Neural cell (in vitro differentiated cells): ENCODE measurements around the gene CRLF1.

ENCODE experiments used
- EP300 ChIP-seq: fragments of 450-650 bp; conservative IDR thresholded peaks from 2 replicates; pipeline ENCODE4 v1.6.1; 2014; ENCODE audit warnings: antibody characterized with exemption, mild to moderate bottlenecking, moderate library complexity; ENCODE audit not compliant: poor library complexity, severe bottlenecking
- EZH2 ChIP-seq: fragments of 200-600, 300-800 bp; shearing (Covaris generic), sonication (generic); IDR thresholded peaks from 2 replicates; pipeline ENCODE4 v1.6.1; 2014; ENCODE audit warnings: antibody characterized with exemption, low read length, borderline replicate concordance, mild to moderate bottlenecking; ENCODE audit not compliant: insufficient read depth, poor library complexity, severe bottlenecking
- MXI1 ChIP-seq: fragments of 450-650 bp; conservative IDR thresholded peaks from 2 replicates; pipeline ENCODE4 v1.6.1; 2014; ENCODE audit warnings: antibody characterized with exemption, mild to moderate bottlenecking; ENCODE audit not compliant: poor library complexity, severe bottlenecking
- POLR2AphosphoS5 ChIP-seq: IDR thresholded peaks from 2 replicates; pipeline ENCODE4 v1.6.1; 2012
- TAF1 ChIP-seq: IDR thresholded peaks from 2 replicates; pipeline ENCODE4 v1.6.1; 2012; ENCODE audit warnings: low read depth
- TF ChIP-seq, protein P1 (sequence below): fragments of 450-650 bp; IDR thresholded peaks from 2 replicates; pipeline ENCODE4 v1.5.1; 2014; ENCODE audit warnings: antibody characterized with exemption, mild to moderate bottlenecking, moderate library complexity; ENCODE audit not compliant: poor library complexity, severe bottlenecking
- TF ChIP-seq, protein P2 (sequence below): IDR thresholded peaks from 2 replicates; pipeline ENCODE4 v1.6.1; 2012; ENCODE audit warnings: borderline replicate concordance

DNA sequence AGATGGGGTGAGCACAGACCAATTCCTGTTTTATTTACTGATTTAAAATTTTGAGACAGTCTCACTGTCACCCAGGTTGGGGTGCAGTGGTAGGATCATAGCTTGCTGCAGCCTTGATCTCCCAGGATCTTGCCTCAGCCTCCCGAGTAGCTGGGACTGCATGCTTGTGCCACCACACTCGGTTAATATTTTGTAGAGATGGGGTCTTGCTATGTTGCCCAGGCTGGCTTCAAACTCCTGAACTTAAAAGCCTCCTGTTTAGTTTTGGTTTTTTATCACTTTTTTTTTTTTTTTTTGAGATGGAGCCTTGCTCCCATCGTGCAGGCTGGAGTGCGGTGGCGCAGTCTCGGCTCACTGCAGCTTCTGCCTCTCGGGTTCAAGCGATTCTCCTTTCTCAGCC is 30.2 kb downstream of the CRLF1 start:
- TF ChIP-seq, protein P1, sequence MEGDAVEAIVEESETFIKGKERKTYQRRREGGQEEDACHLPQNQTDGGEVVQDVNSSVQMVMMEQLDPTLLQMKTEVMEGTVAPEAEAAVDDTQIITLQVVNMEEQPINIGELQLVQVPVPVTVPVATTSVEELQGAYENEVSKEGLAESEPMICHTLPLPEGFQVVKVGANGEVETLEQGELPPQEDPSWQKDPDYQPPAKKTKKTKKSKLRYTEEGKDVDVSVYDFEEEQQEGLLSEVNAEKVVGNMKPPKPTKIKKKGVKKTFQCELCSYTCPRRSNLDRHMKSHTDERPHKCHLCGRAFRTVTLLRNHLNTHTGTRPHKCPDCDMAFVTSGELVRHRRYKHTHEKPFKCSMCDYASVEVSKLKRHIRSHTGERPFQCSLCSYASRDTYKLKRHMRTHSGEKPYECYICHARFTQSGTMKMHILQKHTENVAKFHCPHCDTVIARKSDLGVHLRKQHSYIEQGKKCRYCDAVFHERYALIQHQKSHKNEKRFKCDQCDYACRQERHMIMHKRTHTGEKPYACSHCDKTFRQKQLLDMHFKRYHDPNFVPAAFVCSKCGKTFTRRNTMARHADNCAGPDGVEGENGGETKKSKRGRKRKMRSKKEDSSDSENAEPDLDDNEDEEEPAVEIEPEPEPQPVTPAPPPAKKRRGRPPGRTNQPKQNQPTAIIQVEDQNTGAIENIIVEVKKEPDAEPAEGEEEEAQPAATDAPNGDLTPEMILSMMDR, result no peak
- TF ChIP-seq, protein P2, sequence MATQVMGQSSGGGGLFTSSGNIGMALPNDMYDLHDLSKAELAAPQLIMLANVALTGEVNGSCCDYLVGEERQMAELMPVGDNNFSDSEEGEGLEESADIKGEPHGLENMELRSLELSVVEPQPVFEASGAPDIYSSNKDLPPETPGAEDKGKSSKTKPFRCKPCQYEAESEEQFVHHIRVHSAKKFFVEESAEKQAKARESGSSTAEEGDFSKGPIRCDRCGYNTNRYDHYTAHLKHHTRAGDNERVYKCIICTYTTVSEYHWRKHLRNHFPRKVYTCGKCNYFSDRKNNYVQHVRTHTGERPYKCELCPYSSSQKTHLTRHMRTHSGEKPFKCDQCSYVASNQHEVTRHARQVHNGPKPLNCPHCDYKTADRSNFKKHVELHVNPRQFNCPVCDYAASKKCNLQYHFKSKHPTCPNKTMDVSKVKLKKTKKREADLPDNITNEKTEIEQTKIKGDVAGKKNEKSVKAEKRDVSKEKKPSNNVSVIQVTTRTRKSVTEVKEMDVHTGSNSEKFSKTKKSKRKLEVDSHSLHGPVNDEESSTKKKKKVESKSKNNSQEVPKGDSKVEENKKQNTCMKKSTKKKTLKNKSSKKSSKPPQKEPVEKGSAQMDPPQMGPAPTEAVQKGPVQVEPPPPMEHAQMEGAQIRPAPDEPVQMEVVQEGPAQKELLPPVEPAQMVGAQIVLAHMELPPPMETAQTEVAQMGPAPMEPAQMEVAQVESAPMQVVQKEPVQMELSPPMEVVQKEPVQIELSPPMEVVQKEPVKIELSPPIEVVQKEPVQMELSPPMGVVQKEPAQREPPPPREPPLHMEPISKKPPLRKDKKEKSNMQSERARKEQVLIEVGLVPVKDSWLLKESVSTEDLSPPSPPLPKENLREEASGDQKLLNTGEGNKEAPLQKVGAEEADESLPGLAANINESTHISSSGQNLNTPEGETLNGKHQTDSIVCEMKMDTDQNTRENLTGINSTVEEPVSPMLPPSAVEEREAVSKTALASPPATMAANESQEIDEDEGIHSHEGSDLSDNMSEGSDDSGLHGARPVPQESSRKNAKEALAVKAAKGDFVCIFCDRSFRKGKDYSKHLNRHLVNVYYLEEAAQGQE, result no peak
- no peak for TF ChIP-seq EZH2
- TF ChIP-seq TAF1, result no peak
- no peak for TF ChIP-seq MXI1
- TF ChIP-seq POLR2AphosphoS5, result no peak
- TF ChIP-seq EP300, result no peak
